GM23338 (cell line): Measurements from ENCODE around the gene ALKBH4. TPM values are rescaled to one million over a fixed set of nuclear protein-coding genes. Genes with fewer than 3 reads are reported as not detected.

Source experiments
- ATAC-seq: fragments of 200-7000 bp; cut with Tn5 transposase; 3 replicates; pipeline ENCODE4 v1.9.1; 2020
- DNase-seq: peaks from one replicate; pipeline ENCODE4 v3.0.0-alpha.2; 2015; ENCODE audit warnings: low spot score
- H2AFZ ChIP-seq: fragments of 200-600 bp; sonication (generic); 2 replicates; pipeline ENCODE4 v1.8.0; 2016; ENCODE audit warnings: antibody characterized with exemption, mild to moderate bottlenecking, moderate library complexity
- H3F3A ChIP-seq: fragments of 200-600 bp; sonication (generic); replicated peaks from 2 replicates; pipeline ENCODE4 v1.8.0; 2017; ENCODE audit warnings: antibody characterized with exemption, mixed run types, low read depth
- H3K27ac ChIP-seq: fragments of 200-600 bp; sonication (generic); 2 replicates; pipeline ENCODE4 v1.6.1; 2016; ENCODE audit warnings: low read depth
- H3K27me3 ChIP-seq: fragments of 200-600 bp; sonication (generic); 2 replicates; pipeline ENCODE4 v1.8.0; 2016; ENCODE audit warnings: mild to moderate bottlenecking, mixed run types, moderate library complexity; ENCODE audit not compliant: insufficient read depth
- H3K36me3 ChIP-seq: fragments of 200-600 bp; sonication (generic); 2 replicates; pipeline ENCODE4 v1.8.0; 2016; ENCODE audit warnings: mild to moderate bottlenecking; ENCODE audit not compliant: insufficient read depth
- H3K4me1 ChIP-seq: fragments of 200-600 bp; sonication (generic); 2 replicates; pipeline ENCODE4 v1.8.0; 2016; ENCODE audit warnings: mild to moderate bottlenecking, moderate library complexity; ENCODE audit not compliant: insufficient read depth
- H3K4me2 ChIP-seq: fragments of 200-600 bp; sonication (generic); 2 replicates; pipeline ENCODE4 v1.7.1; 2017; ENCODE audit warnings: mixed run types
- H3K4me3 ChIP-seq: fragments of 200-600 bp; sonication (generic); 2 replicates; pipeline ENCODE4 v1.6.1; 2016; ENCODE audit warnings: mixed run types
- H3K79me2 ChIP-seq: fragments of 200-600 bp; sonication (generic); replicated peaks from 2 replicates; pipeline ENCODE4 v1.8.0; 2017; ENCODE audit warnings: mild to moderate bottlenecking; ENCODE audit not compliant: insufficient read depth
- H3K9me2 ChIP-seq: fragments of 200-600 bp; sonication (generic); 2 replicates; pipeline ENCODE4 v1.8.0; 2017; ENCODE audit not compliant: insufficient read depth
- H4K20me1 ChIP-seq: fragments of 200-600 bp; sonication (generic); replicated peaks from 2 replicates; pipeline ENCODE4 v1.8.0; 2017; ENCODE audit warnings: mild to moderate bottlenecking; ENCODE audit not compliant: insufficient read depth
- H3K27ac Mint-ChIP-seq: 2 replicates; pipeline ENCODE4 v1.8.0; 2020; ENCODE audit warnings: inconsistent platforms, mild to moderate bottlenecking, moderate library complexity, mixed read lengths
- H3K27me3 Mint-ChIP-seq: 3 replicates; pipeline ENCODE4 v1.8.0; 2022; ENCODE audit warnings: low read depth, mild to moderate bottlenecking, moderate library complexity, mixed read lengths, inconsistent platforms; ENCODE audit not compliant: insufficient read depth, poor library complexity
- H3K36me3 Mint-ChIP-seq: 3 replicates; pipeline ENCODE4 v1.8.0; 2021; ENCODE audit warnings: low read depth, mild to moderate bottlenecking, inconsistent platforms, moderate library complexity, mixed read lengths
- H3K4me1 Mint-ChIP-seq: 3 replicates; pipeline ENCODE4 v1.8.0; 2020; ENCODE audit warnings: mild to moderate bottlenecking, inconsistent platforms, mixed read lengths
- H3K4me3 Mint-ChIP-seq: 3 replicates; pipeline ENCODE4 v1.8.0; 2021; ENCODE audit warnings: moderate library complexity, mild to moderate bottlenecking, inconsistent platforms, mixed read lengths
- H3K9me3 Mint-ChIP-seq: 3 replicates; pipeline ENCODE4 v1.8.0; 2020; ENCODE audit warnings: moderate library complexity, mild to moderate bottlenecking, inconsistent platforms, mixed read lengths
- CREB1 ChIP-seq: fragments of 250-450 bp; sonication (Bioruptor Pico); IDR thresholded peaks from 2 replicates; pipeline ENCODE4 v1.5.0; 2020; ENCODE audit warnings: low read depth, mild to moderate bottlenecking, moderate library complexity
- EZH2 ChIP-seq: fragments of 200-600 bp; sonication (generic); IDR thresholded peaks from one replicate; pipeline ENCODE4 v1.8.0; 2017; ENCODE audit warnings: antibody characterized with exemption, mild to moderate bottlenecking, low read depth; ENCODE audit not compliant: unreplicated experiment
- EZH2phosphoT487 ChIP-seq: fragments of 200-600 bp; sonication (generic); IDR thresholded peaks from one replicate; pipeline ENCODE4 v1.8.1; 2018; ENCODE audit warnings: antibody characterized with exemption; ENCODE audit not compliant: unreplicated experiment
- JUNB ChIP-seq: IDR thresholded peaks from one replicate; pipeline ENCODE4 v1.6.1; 2016; ENCODE audit warnings: antibody characterized with exemption; ENCODE audit not compliant: unreplicated experiment
- NANOG ChIP-seq: IDR thresholded peaks from 2 replicates; pipeline ENCODE4 v1.6.1; 2016; ENCODE audit warnings: antibody characterized with exemption, borderline replicate concordance
- POLR2AphosphoS5 ChIP-seq: IDR thresholded peaks from 2 replicates; pipeline ENCODE4 v1.6.1; 2016; ENCODE audit warnings: antibody characterized with exemption, low read depth
- STAT1 ChIP-seq: IDR thresholded peaks from one replicate; pipeline ENCODE4 v1.6.1; 2016; ENCODE audit warnings: antibody characterized with exemption; ENCODE audit not compliant: unreplicated experiment
- ZNF114 ChIP-seq: fragments of 250-450 bp; sonication (Bioruptor Pico); IDR thresholded peaks from 2 replicates; pipeline ENCODE4 v1.5.0; 2020; ENCODE audit warnings: mild to moderate bottlenecking, moderate library complexity
- ZNF331 ChIP-seq: fragments of 250-450 bp; sonication (Bioruptor Pico); IDR thresholded peaks from 2 replicates; pipeline ENCODE4 v1.5.0; 2020; ENCODE audit warnings: low read depth, mild to moderate bottlenecking, moderate library complexity
- polyA plus RNA-seq: library from polyadenylated mRNA; unstranded; fragments of >200 nt; fragmentation: Nextera tagmentation; extraction: Ambion mirVana; gene quantifications from 2 replicates; pipeline ENCODE4 v1.2.1, GENCODE V29; 2016
- total RNA-seq: library from RNA; depleted of rRNA; stranded (reverse); fragments of >200 nt; shearing (Covaris generic); gene quantifications from 2 replicates; pipeline ENCODE4 v1.2.3, GENCODE V29; 2014
- TF ChIP-seq, protein P1 (sequence below): IDR thresholded peaks from 2 replicates; pipeline ENCODE4 v1.6.1; 2016; ENCODE audit warnings: antibody characterized with exemption
- TF ChIP-seq, protein P2 (sequence below): fragments of 250-450 bp; sonication (Bioruptor Pico); IDR thresholded peaks from 2 replicates; pipeline ENCODE4 v1.5.0; 2020; ENCODE audit warnings: mild to moderate bottlenecking, moderate library complexity
- TF ChIP-seq, protein P3 (sequence below): IDR thresholded peaks from one replicate; pipeline ENCODE4 v1.6.1; 2018; ENCODE audit warnings: antibody characterized with exemption; ENCODE audit not compliant: unreplicated experiment
- TF ChIP-seq, protein P4 (sequence below), 2 experiments: fragments of 200-600 bp in 1 of 2; sonication (generic) in 1 of 2; conservative IDR thresholded peaks; 2 replicates each; pipeline versions ENCODE4 v1.5.1 to v1.6.1; 2016 to 2017; ENCODE audit warnings: antibody characterized with exemption in 2 of 2, low read depth in 2 of 2, mild to moderate bottlenecking in 2 of 2, moderate library complexity in 1 of 2

ALKBH4 gene
- total and polyA plus RNA-seq, 2 experiments from 2014 or later, result 17.7 to 45.0 TPM

DNA sequence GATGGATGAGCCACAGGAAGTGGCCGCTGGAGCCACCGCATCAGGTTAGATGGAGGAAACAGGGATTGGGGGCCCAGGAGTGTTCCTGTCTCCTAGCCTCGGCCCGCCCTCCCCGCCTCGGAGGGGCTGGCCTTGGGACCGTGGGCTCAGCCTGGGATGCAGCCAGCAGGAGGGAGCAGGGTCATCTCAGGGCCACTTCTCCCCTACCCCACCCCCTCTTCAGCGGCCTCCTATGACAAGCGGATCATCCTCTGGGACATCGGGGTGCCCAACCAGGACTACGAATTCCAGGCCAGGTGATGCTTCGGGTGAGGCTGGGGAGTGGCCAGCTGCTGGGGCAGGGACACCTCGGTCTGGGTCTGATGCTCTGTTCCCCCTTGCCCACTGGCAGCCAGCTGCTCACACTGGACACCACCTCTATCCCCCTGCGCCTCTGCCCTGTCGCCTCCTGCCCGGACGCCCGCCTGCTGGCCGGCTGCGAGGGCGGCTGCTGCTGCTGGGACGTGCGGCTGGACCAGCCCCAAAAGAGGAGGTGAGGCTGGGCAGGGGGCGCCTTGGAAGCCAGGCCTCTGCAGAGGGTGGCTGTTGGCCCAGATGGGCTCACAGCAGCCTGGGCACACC is 4.8 kb upstream of the ALKBH4 start:
- Histone ChIP-seq H3K4me1 (0 out of 2 replicates have a peak, but pooled peaks cover 6% of the 10 kb centered on the region), H3K9me2 (no peaks in the 10 kb centered on the region), H3K27me3 (no peaks in the 10 kb centered on the region), H3F3A (peaks cover 6% of the 10 kb centered on the region; the same call in 1 of the 2 replicates), H4K20me1 (peaks cover 4% of the 10 kb centered on the region; the same call in 1 of the 2 replicates), H3K4me2 (no peak overlapping the region), H2AFZ (no peak overlapping the region), H3K79me2 (peaks cover 1% of the 10 kb centered on the region), H3K27ac (no peak overlapping the region), H3K4me3 (no peak overlapping the region), H3K36me3 (no peaks in the 10 kb centered on the region)
- H3K36me3 Mint-ChIP-seq, result peaks cover 23% of the 10 kb centered on the region
- no peak for TF ChIP-seq ZNF114 (CRISPR knock-in tag)
- TF ChIP-seq, protein P1, sequence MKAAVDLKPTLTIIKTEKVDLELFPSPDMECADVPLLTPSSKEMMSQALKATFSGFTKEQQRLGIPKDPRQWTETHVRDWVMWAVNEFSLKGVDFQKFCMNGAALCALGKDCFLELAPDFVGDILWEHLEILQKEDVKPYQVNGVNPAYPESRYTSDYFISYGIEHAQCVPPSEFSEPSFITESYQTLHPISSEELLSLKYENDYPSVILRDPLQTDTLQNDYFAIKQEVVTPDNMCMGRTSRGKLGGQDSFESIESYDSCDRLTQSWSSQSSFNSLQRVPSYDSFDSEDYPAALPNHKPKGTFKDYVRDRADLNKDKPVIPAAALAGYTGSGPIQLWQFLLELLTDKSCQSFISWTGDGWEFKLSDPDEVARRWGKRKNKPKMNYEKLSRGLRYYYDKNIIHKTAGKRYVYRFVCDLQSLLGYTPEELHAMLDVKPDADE, result no peak
- TF ChIP-seq STAT1, result no peak
- TF ChIP-seq, protein P2, sequence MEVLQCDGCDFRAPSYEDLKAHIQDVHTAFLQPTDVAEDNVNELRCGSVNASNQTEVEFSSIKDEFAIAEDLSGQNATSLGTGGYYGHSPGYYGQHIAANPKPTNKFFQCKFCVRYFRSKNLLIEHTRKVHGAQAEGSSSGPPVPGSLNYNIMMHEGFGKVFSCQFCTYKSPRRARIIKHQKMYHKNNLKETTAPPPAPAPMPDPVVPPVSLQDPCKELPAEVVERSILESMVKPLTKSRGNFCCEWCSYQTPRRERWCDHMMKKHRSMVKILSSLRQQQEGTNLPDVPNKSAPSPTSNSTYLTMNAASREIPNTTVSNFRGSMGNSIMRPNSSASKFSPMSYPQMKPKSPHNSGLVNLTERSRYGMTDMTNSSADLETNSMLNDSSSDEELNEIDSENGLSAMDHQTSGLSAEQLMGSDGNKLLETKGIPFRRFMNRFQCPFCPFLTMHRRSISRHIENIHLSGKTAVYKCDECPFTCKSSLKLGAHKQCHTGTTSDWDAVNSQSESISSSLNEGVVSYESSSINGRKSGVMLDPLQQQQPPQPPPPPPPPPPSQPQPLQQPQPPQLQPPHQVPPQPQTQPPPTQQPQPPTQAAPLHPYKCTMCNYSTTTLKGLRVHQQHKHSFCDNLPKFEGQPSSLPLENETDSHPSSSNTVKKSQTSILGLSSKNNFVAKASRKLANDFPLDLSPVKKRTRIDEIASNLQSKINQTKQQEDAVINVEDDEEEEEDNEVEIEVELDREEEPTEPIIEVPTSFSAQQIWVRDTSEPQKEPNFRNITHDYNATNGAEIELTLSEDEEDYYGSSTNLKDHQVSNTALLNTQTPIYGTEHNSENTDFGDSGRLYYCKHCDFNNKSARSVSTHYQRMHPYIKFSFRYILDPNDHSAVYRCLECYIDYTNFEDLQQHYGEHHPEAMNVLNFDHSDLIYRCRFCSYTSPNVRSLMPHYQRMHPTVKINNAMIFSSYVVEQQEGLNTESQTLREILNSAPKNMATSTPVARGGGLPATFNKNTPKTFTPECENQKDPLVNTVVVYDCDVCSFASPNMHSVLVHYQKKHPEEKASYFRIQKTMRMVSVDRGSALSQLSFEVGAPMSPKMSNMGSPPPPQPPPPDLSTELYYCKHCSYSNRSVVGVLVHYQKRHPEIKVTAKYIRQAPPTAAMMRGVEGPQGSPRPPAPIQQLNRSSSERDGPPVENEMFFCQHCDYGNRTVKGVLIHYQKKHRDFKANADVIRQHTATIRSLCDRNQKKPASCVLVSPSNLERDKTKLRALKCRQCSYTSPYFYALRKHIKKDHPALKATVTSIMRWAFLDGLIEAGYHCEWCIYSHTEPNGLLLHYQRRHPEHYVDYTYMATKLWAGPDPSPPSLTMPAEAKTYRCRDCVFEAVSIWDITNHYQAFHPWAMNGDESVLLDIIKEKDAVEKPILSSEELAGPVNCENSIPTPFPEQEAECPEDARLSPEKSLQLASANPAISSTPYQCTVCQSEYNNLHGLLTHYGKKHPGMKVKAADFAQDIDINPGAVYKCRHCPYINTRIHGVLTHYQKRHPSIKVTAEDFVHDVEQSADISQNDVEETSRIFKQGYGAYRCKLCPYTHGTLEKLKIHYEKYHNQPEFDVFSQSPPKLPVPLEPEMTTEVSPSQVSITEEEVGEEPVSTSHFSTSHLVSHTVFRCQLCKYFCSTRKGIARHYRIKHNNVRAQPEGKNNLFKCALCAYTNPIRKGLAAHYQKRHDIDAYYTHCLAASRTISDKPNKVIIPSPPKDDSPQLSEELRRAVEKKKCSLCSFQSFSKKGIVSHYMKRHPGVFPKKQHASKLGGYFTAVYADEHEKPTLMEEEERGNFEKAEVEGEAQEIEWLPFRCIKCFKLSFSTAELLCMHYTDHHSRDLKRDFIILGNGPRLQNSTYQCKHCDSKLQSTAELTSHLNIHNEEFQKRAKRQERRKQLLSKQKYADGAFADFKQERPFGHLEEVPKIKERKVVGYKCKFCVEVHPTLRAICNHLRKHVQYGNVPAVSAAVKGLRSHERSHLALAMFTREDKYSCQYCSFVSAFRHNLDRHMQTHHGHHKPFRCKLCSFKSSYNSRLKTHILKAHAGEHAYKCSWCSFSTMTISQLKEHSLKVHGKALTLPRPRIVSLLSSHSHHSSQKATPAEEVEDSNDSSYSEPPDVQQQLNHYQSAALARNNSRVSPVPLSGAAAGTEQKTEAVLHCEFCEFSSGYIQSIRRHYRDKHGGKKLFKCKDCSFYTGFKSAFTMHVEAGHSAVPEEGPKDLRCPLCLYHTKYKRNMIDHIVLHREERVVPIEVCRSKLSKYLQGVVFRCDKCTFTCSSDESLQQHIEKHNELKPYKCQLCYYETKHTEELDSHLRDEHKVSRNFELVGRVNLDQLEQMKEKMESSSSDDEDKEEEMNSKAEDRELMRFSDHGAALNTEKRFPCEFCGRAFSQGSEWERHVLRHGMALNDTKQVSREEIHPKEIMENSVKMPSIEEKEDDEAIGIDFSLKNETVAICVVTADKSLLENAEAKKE, result no peak
- no peak for TF ChIP-seq POLR2AphosphoS5
- no peak for TF ChIP-seq JUNB
- no peak for TF ChIP-seq CREB1 (CRISPR knock-in tag)
- no peak for TF ChIP-seq ZNF331 (CRISPR knock-in tag)
- TF ChIP-seq, protein P3, sequence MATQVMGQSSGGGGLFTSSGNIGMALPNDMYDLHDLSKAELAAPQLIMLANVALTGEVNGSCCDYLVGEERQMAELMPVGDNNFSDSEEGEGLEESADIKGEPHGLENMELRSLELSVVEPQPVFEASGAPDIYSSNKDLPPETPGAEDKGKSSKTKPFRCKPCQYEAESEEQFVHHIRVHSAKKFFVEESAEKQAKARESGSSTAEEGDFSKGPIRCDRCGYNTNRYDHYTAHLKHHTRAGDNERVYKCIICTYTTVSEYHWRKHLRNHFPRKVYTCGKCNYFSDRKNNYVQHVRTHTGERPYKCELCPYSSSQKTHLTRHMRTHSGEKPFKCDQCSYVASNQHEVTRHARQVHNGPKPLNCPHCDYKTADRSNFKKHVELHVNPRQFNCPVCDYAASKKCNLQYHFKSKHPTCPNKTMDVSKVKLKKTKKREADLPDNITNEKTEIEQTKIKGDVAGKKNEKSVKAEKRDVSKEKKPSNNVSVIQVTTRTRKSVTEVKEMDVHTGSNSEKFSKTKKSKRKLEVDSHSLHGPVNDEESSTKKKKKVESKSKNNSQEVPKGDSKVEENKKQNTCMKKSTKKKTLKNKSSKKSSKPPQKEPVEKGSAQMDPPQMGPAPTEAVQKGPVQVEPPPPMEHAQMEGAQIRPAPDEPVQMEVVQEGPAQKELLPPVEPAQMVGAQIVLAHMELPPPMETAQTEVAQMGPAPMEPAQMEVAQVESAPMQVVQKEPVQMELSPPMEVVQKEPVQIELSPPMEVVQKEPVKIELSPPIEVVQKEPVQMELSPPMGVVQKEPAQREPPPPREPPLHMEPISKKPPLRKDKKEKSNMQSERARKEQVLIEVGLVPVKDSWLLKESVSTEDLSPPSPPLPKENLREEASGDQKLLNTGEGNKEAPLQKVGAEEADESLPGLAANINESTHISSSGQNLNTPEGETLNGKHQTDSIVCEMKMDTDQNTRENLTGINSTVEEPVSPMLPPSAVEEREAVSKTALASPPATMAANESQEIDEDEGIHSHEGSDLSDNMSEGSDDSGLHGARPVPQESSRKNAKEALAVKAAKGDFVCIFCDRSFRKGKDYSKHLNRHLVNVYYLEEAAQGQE, result no peak
- no peak for TF ChIP-seq EZH2phosphoT487
- TF ChIP-seq EZH2, result no peak
- TF ChIP-seq, protein P4, sequence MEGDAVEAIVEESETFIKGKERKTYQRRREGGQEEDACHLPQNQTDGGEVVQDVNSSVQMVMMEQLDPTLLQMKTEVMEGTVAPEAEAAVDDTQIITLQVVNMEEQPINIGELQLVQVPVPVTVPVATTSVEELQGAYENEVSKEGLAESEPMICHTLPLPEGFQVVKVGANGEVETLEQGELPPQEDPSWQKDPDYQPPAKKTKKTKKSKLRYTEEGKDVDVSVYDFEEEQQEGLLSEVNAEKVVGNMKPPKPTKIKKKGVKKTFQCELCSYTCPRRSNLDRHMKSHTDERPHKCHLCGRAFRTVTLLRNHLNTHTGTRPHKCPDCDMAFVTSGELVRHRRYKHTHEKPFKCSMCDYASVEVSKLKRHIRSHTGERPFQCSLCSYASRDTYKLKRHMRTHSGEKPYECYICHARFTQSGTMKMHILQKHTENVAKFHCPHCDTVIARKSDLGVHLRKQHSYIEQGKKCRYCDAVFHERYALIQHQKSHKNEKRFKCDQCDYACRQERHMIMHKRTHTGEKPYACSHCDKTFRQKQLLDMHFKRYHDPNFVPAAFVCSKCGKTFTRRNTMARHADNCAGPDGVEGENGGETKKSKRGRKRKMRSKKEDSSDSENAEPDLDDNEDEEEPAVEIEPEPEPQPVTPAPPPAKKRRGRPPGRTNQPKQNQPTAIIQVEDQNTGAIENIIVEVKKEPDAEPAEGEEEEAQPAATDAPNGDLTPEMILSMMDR (conservative IDR thresholded peaks at IDR 0.05; ENCODE audit: low read depth in 2 of 2), result no peak
- no peak for TF ChIP-seq NANOG
- peaks cover 10% of the 10 kb centered on the region; the same call in 2 of the 3 replicates for H3K4me1 Mint-ChIP-seq
- no peaks in the 10 kb centered on the region; the same call in 2 of the 3 replicates for H3K9me3 Mint-ChIP-seq
- peaks cover 21% of the 10 kb centered on the region for H3K27me3 Mint-ChIP-seq
- H3K4me3 Mint-ChIP-seq, result no peak overlapping the region
- no peak overlapping the region for H3K27ac Mint-ChIP-seq
- ATAC-seq, result no peak
- DNase-seq, result no peak
